Measurements from ENCODE around the gene CR2. TPM values are rescaled to one million over a fixed set of nuclear protein-coding genes. Genes with fewer than 3 reads are reported as not detected.
"Not testable (repeated sequence)": the region's sequence is repeated elsewhere in the genome, so short reads cannot be mapped to it uniquely, and the experiment has no call there.

Gene CR2
- total RNA-seq, 1 donor from 2014 or later: under 0.01 TPM

DNA sequence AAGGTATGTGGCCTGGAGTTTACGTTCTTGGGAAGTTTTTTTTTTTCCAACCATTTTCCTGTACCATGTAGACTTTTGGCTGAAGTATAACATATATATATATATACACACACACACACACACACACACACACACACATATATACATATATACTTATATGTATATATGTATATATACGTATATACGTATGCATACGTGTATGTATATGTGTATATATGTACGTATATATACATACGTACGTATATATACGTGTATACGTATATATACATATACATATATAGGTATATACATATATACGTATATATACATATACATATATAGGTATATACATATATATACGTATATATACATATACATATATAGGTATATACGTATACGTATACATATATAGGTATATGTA is 60.8 kb downstream of the CR2 start:
- no peak for DNase-seq

DNA sequence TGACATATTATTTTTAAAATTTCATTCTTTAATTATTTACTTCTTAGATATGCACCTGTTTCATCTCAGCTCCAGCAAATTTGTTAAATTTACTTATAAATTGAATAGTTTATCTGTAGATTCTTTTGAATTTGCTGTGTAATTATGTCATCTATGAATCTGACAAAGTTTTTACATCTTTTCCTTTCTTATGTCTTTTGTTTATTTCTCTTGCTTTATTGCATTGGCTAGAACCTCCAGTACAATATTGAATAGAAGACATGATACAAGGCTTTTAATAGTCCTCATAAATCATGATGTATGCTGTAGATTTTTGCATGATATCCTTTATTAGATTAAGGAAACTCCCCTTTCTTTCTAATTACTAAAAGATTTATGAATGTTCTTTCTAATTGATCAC is 62.6 kb downstream of the CR2 start:
- no peak for DNase-seq

DNA sequence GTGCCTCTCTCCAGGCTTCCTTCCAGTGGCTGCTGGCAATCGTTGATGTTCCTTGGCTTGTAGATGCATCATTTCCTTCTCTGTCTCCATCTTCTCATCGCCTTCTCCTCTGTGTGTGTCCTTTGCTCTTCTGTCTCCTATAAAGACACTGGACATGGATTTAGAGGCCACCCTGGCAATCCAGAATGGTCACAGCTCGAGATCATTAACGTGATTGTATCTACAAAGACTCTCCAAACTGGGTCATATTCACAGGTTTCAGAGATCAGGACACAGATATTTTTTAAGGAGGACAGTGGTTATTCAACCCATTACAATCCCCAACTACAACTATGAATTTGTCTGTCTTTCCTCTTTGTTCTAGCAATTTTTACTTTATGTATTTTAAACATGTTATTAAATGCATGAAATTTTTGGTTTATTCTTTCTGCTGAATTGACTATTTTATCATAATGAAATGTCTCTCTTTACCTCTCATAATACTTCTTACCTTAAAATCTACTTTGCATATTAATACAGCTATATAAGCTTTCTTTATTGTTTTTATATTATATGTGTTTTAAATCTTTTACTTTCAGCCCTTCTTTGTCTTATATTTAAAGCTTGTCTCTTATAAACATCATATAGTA is 64.6 kb downstream of the CR2 start:
- no peak for DNase-seq

DNA sequence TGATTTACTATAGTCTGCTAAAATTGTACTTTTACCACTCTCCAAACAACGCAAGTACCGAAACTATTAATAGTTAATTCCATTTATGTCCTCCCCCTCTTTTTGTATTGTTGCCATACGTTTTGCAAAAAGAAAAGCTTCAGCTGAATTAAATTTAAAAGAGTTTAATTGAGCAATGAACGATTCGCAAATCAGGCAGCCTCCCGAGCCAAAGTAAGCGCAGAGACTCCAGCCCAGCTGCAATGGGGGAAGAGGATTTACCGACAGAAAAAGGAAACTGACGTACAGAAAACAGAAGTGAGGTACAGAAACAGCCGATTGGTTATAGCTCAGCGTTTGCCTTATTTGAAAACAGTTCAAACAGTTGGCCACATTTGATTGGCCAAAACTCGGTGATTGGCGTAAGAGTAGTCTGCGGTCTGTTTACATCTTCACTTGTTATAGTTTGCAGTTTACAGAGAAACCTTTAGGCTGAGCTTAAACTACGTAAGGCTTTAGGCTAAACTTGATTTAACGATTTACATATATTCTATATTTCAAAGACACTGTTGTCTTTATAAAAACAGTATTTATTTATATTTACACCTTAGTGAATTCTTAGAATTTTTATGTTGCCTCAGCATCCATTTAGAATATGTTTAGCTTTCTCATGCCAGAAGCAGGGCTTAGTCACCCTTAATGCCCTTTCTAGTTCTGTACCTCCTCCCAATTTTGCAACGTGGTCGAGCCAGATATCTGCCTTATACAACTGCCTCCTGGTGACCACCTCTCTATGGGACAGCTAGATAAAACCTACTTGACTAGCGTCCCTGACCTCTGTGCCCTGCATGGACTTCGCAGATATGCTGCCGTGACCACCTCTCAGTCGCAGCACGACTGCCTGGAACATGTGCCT is 65.6 kb downstream of the CR2 start:
- peak; percentile 21 for DNase-seq

DNA sequence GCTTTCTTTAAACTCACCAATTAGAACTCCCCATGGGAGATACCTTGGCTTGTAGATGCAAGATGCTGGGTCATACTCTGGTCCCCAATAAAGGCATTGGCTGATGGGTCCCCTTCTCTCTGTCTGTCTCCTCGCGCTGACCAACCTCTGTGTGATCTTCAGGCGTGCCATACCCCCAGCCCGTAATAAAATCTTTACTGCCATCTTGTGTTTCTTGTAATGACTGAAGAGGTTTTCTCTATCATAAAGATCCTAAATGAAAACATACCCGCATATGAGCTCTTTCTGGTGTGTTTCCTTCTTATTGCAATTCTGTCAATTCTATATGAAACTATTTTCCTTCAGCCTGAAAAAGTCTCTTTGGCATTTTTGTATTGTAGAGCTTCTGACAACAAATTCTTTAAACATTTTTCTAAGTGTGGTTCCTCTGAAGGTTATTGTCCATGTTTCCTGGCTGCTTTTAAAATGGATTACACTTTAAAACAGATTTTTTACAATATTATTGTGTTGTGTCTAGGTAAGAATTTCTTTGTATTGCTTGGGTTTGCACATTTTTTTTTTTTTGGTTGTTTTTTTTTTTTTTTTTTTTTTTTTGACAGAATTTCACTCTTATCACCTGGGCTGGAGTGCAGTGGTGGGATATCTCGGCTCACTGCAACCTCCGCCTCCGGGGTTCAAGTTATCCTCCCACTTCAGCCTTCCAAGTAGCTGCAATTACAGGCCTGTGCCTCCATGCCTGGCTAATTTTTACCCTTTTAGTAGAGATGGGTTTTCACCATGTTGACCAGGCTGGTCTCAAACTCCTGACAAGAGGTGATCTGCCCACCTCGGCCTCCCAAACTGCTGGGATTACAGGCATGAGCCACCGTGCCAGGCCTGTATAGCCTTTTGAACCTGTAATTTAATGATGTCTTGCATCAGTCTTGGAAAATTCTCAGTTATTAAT is 66.5 kb downstream of the CR2 start:
- DNase-seq: not testable (repeated sequence)

DNA sequence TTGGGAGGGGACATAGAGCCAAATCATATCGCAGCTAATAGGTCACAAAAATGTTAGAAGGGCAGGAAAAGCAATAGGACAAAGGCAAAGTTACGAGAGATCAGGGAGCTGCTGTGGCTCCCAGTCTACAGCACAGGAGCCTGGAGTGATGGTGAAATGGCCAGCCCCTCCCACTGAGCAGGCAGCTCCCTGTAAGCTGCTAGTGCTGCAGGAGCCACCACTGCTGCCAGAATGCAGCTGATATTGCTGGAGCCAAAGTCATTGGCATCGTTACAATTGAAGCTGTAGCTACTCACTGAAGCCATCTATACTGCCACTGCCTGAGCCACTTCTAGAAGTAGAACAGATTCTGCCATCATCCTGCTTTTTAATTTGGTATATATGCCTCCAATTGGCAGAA is 71.1 kb downstream of the CR2 start:
- not testable (repeated sequence) for DNase-seq

DNA sequence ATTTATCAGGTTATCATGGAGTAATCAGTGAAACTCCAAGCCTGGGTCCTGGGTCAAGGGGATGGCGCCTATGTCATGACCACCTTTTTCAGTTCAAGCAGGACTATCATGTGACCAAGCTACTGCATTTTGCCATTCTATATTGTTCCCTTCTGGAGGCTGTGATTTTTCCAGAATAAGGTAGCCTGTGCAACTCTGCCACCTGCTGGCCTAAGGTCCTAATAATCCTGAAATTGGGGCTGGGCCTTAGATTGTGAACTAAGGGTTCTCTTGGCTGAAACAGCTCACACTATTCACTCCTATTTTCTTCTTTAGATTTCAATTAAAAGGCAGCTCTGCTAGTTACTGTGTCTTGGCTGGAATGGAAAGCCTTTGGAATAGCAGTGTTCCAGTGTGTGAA is 74.3 kb downstream of the CR2 start:
- DNase-seq: not testable (repeated sequence)

DNA sequence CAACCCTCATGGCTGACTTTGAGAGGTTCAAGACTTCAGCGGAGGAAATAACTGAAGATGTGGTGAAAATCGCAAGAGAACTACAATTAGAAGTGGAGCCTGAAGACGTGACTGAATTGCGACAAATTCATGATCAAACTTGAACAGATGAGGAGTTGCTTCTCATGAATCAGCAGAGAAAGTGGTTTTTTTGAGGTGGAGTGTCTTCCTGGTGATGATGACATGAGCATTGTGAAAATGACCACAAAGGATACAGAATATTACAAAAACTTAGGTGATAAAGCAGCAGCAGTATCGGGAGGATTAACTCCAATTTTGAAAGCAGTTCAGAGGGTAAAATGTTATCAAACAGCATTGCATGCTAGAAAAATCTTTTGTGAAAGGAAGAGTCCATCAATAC is 82.1 kb downstream of the CR2 start:
- not testable (repeated sequence) for DNase-seq

Other genes with a start within 250 kb of the CR2 start
- 84.7 TPM for gene CD55, start 132.7 kb upstream of the CR2 start, total RNA-seq
- 3.8 TPM for gene CR1, start 41.8 kb downstream of the CR2 start, total RNA-seq
- 1.6 TPM for gene CR1L, start 190.8 kb downstream of the CR2 start, total RNA-seq